ENCODE results near the gene ARFGAP1.

ARFGAP1 gene

GRCh38 chr20:63273635-63274380, 1.2 kb downstream of the ARFGAP1 start:
- Mint-ChIP-seq H3K27me3 (no peaks in the 10 kb centered on the region), H3K36me3 (peaks cover 5% of the 10 kb centered on the region), H3K4me3 (peak overlapping the region; percentile 94), H3K9me3 (no peaks in the 10 kb centered on the region), H3K27ac (peak overlapping the region; percentile 88), H3K4me1 (peaks cover 17% of the 10 kb centered on the region)
- ATAC-seq (ENCODE audit: low read depth), result no peak
- DNase-seq (ENCODE audit: low spot score in 2 of 2), result no peak

GRCh38 chr20:63274381-63275228, 2.0 kb downstream of the ARFGAP1 start:
- peak overlapping the region; percentile 22 for H3K4me3 Mint-ChIP-seq
- peaks cover 7% of the 10 kb centered on the region for H3K36me3 Mint-ChIP-seq
- H3K27me3 Mint-ChIP-seq, result no peaks in the 10 kb centered on the region
- H3K9me3 Mint-ChIP-seq, result no peaks in the 10 kb centered on the region
- DNase-seq (ENCODE audit: low spot score in 2 of 2) (no peak), ATAC-seq (ENCODE audit: low read depth) (no peak)
- peaks cover 17% of the 10 kb centered on the region for H3K4me1 Mint-ChIP-seq
- peak overlapping the region; percentile 38 for H3K27ac Mint-ChIP-seq

- Mint-ChIP-seq H3K36me3 (peaks cover 9% of the 10 kb centered on the region), H3K27me3 (no peaks in the 10 kb centered on the region), H3K9me3 (no peaks in the 10 kb centered on the region), H3K4me3 (no peak overlapping the region), H3K27ac (no peak overlapping the region), H3K4me1 (peaks cover 17% of the 10 kb centered on the region)
- DNase-seq (ENCODE audit: low spot score in 2 of 2), result no peak
- ATAC-seq (ENCODE audit: low read depth), result no peak
These were observed 3.2 kb downstream of the ARFGAP1 start for GRCh38 chr20:63275825-63276224.

- Mint-ChIP-seq H3K27me3 (no peaks in the 10 kb centered on the region), H3K27ac (no peak overlapping the region), H3K4me3 (no peak overlapping the region), H3K36me3 (peaks cover 9% of the 10 kb centered on the region), H3K4me1 (peaks cover 15% of the 10 kb centered on the region), H3K9me3 (no peaks in the 10 kb centered on the region)
- DNase-seq (ENCODE audit: low spot score in 2 of 2) (no peak), ATAC-seq (ENCODE audit: low read depth) (no peak)
These were observed 4.3 kb downstream of the ARFGAP1 start for GRCh38 chr20:63276956-63277355.

- Mint-ChIP-seq H3K4me3 (no peak overlapping the region), H3K27ac (no peak overlapping the region), H3K9me3 (no peaks in the 10 kb centered on the region), H3K27me3 (no peaks in the 10 kb centered on the region), H3K36me3 (peaks cover 9% of the 10 kb centered on the region), H3K4me1 (peaks cover 17% of the 10 kb centered on the region)
- no peak for ATAC-seq (ENCODE audit: low read depth)
- DNase-seq (ENCODE audit: low spot score in 2 of 2), result no peak
These were observed 5.1 kb downstream of the ARFGAP1 start for GRCh38 chr20:63277466-63278272.

GRCh38 chr20:63278661-63279060, 6.0 kb downstream of the ARFGAP1 start:
- DNase-seq (ENCODE audit: low spot score in 2 of 2) (no peak), ATAC-seq (ENCODE audit: low read depth) (no peak)
- Mint-ChIP-seq H3K36me3 (peaks cover 9% of the 10 kb centered on the region), H3K9me3 (no peaks in the 10 kb centered on the region), H3K27ac (no peak overlapping the region), H3K4me3 (no peak overlapping the region), H3K27me3 (no peaks in the 10 kb centered on the region), H3K4me1 (peaks cover 13% of the 10 kb centered on the region)

- H3K27ac Mint-ChIP-seq, result no peak overlapping the region
- peaks cover 9% of the 10 kb centered on the region for H3K36me3 Mint-ChIP-seq
- no peak overlapping the region for H3K4me3 Mint-ChIP-seq
- H3K9me3 Mint-ChIP-seq, result no peaks in the 10 kb centered on the region
- DNase-seq (ENCODE audit: low spot score in 2 of 2) (no peak), ATAC-seq (ENCODE audit: low read depth) (no peak)
- no peaks in the 10 kb centered on the region for H3K27me3 Mint-ChIP-seq
- H3K4me1 Mint-ChIP-seq, result peaks cover 2% of the 10 kb centered on the region
These were observed 7.3 kb downstream of the ARFGAP1 start for GRCh38 chr20:63279931-63280330.

GRCh38 chr20:63280371-63280770, 7.8 kb downstream of the ARFGAP1 start:
- DNase-seq (ENCODE audit: low spot score in 2 of 2), result no peak
- Mint-ChIP-seq H3K27ac (no peak overlapping the region), H3K4me1 (peaks cover 2% of the 10 kb centered on the region), H3K9me3 (no peaks in the 10 kb centered on the region), H3K4me3 (no peak overlapping the region), H3K27me3 (no peaks in the 10 kb centered on the region), H3K36me3 (peaks cover 11% of the 10 kb centered on the region)
- ATAC-seq (ENCODE audit: low read depth), result no peak

- DNase-seq (ENCODE audit: low spot score in 2 of 2) (no peak), ATAC-seq (ENCODE audit: low read depth) (no peak)
- Mint-ChIP-seq H3K4me1 (peaks cover 2% of the 10 kb centered on the region), H3K27me3 (no peaks in the 10 kb centered on the region), H3K36me3 (peaks cover 9% of the 10 kb centered on the region), H3K9me3 (no peaks in the 10 kb centered on the region), H3K27ac (no peak overlapping the region), H3K4me3 (no peak overlapping the region)
These were observed 8.4 kb downstream of the ARFGAP1 start for GRCh38 chr20:63280929-63281545.

GRCh38 chr20:63281742-63282665, 9.4 kb downstream of the ARFGAP1 start:
- Mint-ChIP-seq H3K27ac (no peak overlapping the region), H3K9me3 (no peaks in the 10 kb centered on the region)

GRCh38 chr20:63282946-63283345, 10.3 kb downstream of the ARFGAP1 start:
- no peak for ATAC-seq (ENCODE audit: low read depth)
- Mint-ChIP-seq H3K4me3 (no peak overlapping the region), H3K4me1 (peaks cover 2% of the 10 kb centered on the region), H3K27ac (no peak overlapping the region), H3K9me3 (no peaks in the 10 kb centered on the region), H3K27me3 (no peaks in the 10 kb centered on the region), H3K36me3 (peaks cover 6% of the 10 kb centered on the region)
- no peak for DNase-seq (ENCODE audit: low spot score in 2 of 2)

More at GRCh38 chr20:63281742-63282665, 9.4 kb downstream of the ARFGAP1 start:
- no peak for ATAC-seq (ENCODE audit: low read depth)
- peaks cover 6% of the 10 kb centered on the region for H3K36me3 Mint-ChIP-seq
- peaks cover 2% of the 10 kb centered on the region for H3K4me1 Mint-ChIP-seq
- H3K27me3 Mint-ChIP-seq, result no peaks in the 10 kb centered on the region
- no peak for DNase-seq (ENCODE audit: low spot score in 2 of 2)
- no peak overlapping the region for H3K4me3 Mint-ChIP-seq

- no peak overlapping the region for H3K4me3 Mint-ChIP-seq
- no peaks in the 10 kb centered on the region for H3K27me3 Mint-ChIP-seq
- no peaks in the 10 kb centered on the region for H3K9me3 Mint-ChIP-seq
- peaks cover 9% of the 10 kb centered on the region for H3K36me3 Mint-ChIP-seq
- H3K4me1 Mint-ChIP-seq, result peaks cover 2% of the 10 kb centered on the region
- DNase-seq (ENCODE audit: low spot score in 2 of 2) (no peak), ATAC-seq (ENCODE audit: low read depth) (no peak)
- no peak overlapping the region for H3K27ac Mint-ChIP-seq
These were observed 10.9 kb downstream of the ARFGAP1 start for GRCh38 chr20:63283397-63284082.
